ENCODE results near the gene KCNMB1. TPM values are rescaled to one million over a fixed set of nuclear protein-coding genes. Genes with fewer than 3 reads are reported as not detected.

KCNMB1 gene
- total RNA-seq, 2 experiments from 2014 or later: not detected

GRCh38 chr5:170361616-170362015, 27.6 kb downstream of the KCNMB1 start:
- no peak overlapping the region; the same call in 1 of the 2 replicates for H2AFZ ChIP-seq (ENCODE audit: low read length)
- H3K36me3 ChIP-seq (ENCODE audit: insufficient read depth, low read length): no peaks in the 10 kb centered on the region
- ChIA-PET CTCF (ENCODE audit: unreplicated experiment) (no interaction called here), POLR2A (interaction anchor here (0.6 to 1.2 kb wide), 4 partner anchors 18 to 113 kb away, joined by 3 to 4 read pairs (median 4); no protein-coding TSS in a partner anchor)
- H3K27ac ChIP-seq (ENCODE audit: low read depth, low read length, poor library complexity, severe bottlenecking): no peak overlapping the region
- H3K4me2 ChIP-seq (ENCODE audit: low read length): no peak overlapping the region
- H4K20me1 ChIP-seq (ENCODE audit: insufficient read depth, low read length): no peaks in the 10 kb centered on the region
- no peak for DNase-seq (ENCODE audit: low spot score)
- no peaks in the 10 kb centered on the region for H3K79me2 ChIP-seq (ENCODE audit: insufficient read depth, low read depth, low read length)
- H3K9me2 ChIP-seq (ENCODE audit: insufficient read depth, low read length): no peaks in the 10 kb centered on the region
- intact Hi-C loops (cut with micrococcal nuclease; ENCODE audit: unreplicated experiment): no loop called here
- TF ChIP-seq CTCF (conservative IDR thresholded peaks at IDR 0.05; ENCODE audit: low read length) (no peak), EZH2phosphoT487 (IDR thresholded peaks at IDR 0.05; ENCODE audit: borderline replicate concordance, low read depth, low read length) (no peak)
- peaks cover 14% of the 10 kb centered on the region for H3K4me1 ChIP-seq (ENCODE audit: insufficient read depth, low read length, poor library complexity, severe bottlenecking)
- BruUV-seq (replicated peaks): no TSS peak
- H3K9me3 ChIP-seq (ENCODE audit: low read length): no peaks in the 10 kb centered on the region
- no peak overlapping the region for H3K4me3 ChIP-seq (ENCODE audit: low read depth, low read length, poor library complexity, severe bottlenecking)

- Histone ChIP-seq H3K9me3 (ENCODE audit: low read length) (no peaks in the 10 kb centered on the region), H3K79me2 (ENCODE audit: insufficient read depth, low read depth, low read length) (no peaks in the 10 kb centered on the region), H3K4me2 (ENCODE audit: low read length) (no peak overlapping the region), H4K20me1 (ENCODE audit: insufficient read depth, low read length) (no peaks in the 10 kb centered on the region), H3K4me3 (ENCODE audit: low read depth, low read length, poor library complexity, severe bottlenecking) (no peak overlapping the region), H3K4me1 (ENCODE audit: insufficient read depth, low read length, poor library complexity, severe bottlenecking) (peaks cover 14% of the 10 kb centered on the region), H2AFZ (ENCODE audit: low read length) (no peak overlapping the region; the same call in 1 of the 2 replicates), H3K9me2 (ENCODE audit: insufficient read depth, low read length) (no peaks in the 10 kb centered on the region), H3K36me3 (ENCODE audit: insufficient read depth, low read length) (no peaks in the 10 kb centered on the region), H3K27ac (ENCODE audit: low read depth, low read length, poor library complexity, severe bottlenecking) (no peak overlapping the region)
- ChIA-PET POLR2A (interaction anchor here (0.6 to 1.0 kb wide), 2 partner anchors 85 to 113 kb away, joined by 4 read pairs; no protein-coding TSS in a partner anchor), CTCF (ENCODE audit: unreplicated experiment) (no interaction called here)
- no peak for DNase-seq (ENCODE audit: low spot score)
- BruUV-seq (replicated peaks): no TSS peak
- intact Hi-C loops (cut with micrococcal nuclease; ENCODE audit: unreplicated experiment): no loop called here
- no peak for TF ChIP-seq EZH2phosphoT487 (IDR thresholded peaks at IDR 0.05; ENCODE audit: borderline replicate concordance, low read depth, low read length)
- no peak for TF ChIP-seq CTCF (conservative IDR thresholded peaks at IDR 0.05; ENCODE audit: low read length)
Observed at GRCh38 chr5:170361116-170361515, 28.1 kb downstream of the KCNMB1 start.

- H2AFZ ChIP-seq (ENCODE audit: low read length): no peak overlapping the region
- H3K9me3 ChIP-seq (ENCODE audit: low read length): no peaks in the 10 kb centered on the region
- no peak overlapping the region for H3K4me2 ChIP-seq (ENCODE audit: low read length)
- TF ChIP-seq CTCF (conservative IDR thresholded peaks at IDR 0.05; ENCODE audit: low read length) (no peak), EZH2phosphoT487 (IDR thresholded peaks at IDR 0.05; ENCODE audit: borderline replicate concordance, low read depth, low read length) (no peak)
- H3K4me3 ChIP-seq (ENCODE audit: low read depth, low read length, poor library complexity, severe bottlenecking): no peak overlapping the region
- peaks cover 14% of the 10 kb centered on the region for H3K4me1 ChIP-seq (ENCODE audit: insufficient read depth, low read length, poor library complexity, severe bottlenecking)
- no TSS peak for BruUV-seq (replicated peaks)
- ChIA-PET POLR2A (no interaction called here), CTCF (ENCODE audit: unreplicated experiment) (no interaction called here)
- intact Hi-C loops (cut with micrococcal nuclease; ENCODE audit: unreplicated experiment): no loop called here
- H4K20me1 ChIP-seq (ENCODE audit: insufficient read depth, low read length): no peaks in the 10 kb centered on the region
- no peak for DNase-seq (ENCODE audit: low spot score)
- H3K36me3 ChIP-seq (ENCODE audit: insufficient read depth, low read length): no peaks in the 10 kb centered on the region
- no peaks in the 10 kb centered on the region for H3K9me2 ChIP-seq (ENCODE audit: insufficient read depth, low read length)
- no peak overlapping the region for H3K27ac ChIP-seq (ENCODE audit: low read depth, low read length, poor library complexity, severe bottlenecking)
- no peaks in the 10 kb centered on the region for H3K79me2 ChIP-seq (ENCODE audit: insufficient read depth, low read depth, low read length)
Observed at GRCh38 chr5:170360709-170361108, 28.5 kb downstream of the KCNMB1 start.

Data from OCI-LY7 (cell line).